ENCODE data around the gene AK3. TPM values are rescaled to one million over a fixed set of nuclear protein-coding genes. Genes with fewer than 3 reads are reported as not detected.

AK3 gene
- total and polyA plus RNA-seq, 10 of the 15 experiments (the other 5 are each of a cell fraction or from before 2014, with no cell fraction given): 14.2 to 86.6 (median 43.9) TPM

DNA sequence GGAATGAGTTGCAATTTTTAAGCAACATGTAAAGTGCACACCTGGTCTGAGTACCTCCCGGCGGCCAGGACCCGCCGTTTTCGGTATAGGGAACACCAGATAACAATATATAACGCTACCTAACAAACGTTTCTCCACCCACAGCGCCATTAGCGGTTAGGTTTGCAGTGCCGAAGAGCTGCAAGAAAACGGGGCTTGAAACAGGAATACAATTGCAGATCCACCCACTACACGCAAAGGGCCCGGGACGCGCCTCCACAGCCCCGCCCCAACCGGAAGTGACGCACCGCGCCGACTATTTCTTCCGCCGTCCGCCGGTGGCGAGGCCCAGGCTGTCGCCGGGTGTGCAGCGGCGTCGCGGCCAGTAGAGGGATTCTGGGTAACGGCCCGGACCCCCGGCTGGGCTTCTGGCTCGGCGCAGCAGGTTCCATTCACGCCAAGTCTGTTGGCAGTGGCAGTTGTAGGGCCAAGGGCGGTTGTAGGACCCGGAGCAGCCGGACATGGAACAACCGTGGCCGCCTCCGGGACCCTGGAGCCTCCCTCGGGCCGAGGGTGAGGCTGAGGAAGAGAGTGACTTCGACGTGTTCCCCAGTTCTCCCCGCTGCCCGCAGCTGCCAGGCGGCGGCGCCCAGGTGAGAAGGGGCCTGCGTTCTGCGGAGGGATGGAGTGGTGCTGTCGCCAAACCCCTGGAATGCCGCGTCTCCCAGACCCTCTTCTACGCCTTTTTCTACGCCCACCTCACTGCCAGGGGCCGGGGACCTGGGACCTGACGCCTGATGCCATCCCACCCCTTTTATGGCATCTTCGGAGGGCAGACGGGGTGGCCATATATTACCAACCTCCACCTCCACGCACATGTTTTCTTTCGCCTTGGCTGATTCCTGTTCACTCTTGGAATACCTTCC is 61.5 kb downstream of the AK3 start, which contains the start of gene CDC37L1 (continued):
- no peak for TF ChIP-seq EP300 (IDR thresholded peaks at IDR 0.05; ENCODE audit: borderline replicate concordance in 1 of 2, control insufficient read depth in 1 of 2, low read depth in 2 of 2, low read length in 2 of 2)
- TF ChIP-seq LARP7 (IDR thresholded peaks at IDR 0.05): peak; percentile 76; the same call in 1 of the 2 replicates
- peak; percentile 61 for TF ChIP-seq SP1 (IDR thresholded peaks at IDR 0.05; ENCODE audit: low read depth, low read length)
- TF ChIP-seq PAX8 (IDR thresholded peaks at IDR 0.05): no peak
- 0 out of 2 replicates have a peak, but pooled peaks have one; percentile 17 for TF ChIP-seq EED (IDR thresholded peaks at IDR 0.05; ENCODE audit: low read depth)
- no peak for TF ChIP-seq SPI1 (IDR thresholded peaks at IDR 0.05; ENCODE audit: borderline replicate concordance, insufficient read depth, low read depth, low read length)
- TF ChIP-seq NR2C1 (IDR thresholded peaks at IDR 0.05): peak; percentile 84
- no peak for TF ChIP-seq ZNF592 (IDR thresholded peaks at IDR 0.05)
- peak; percentile 65; the same call in 1 of the 2 replicates for TF ChIP-seq RCOR1 (conservative IDR thresholded peaks at IDR 0.05; ENCODE audit: low read depth, low read length)
- 0 out of 2 replicates have a peak, but pooled peaks have one; percentile 66 for TF ChIP-seq ASH2L (IDR thresholded peaks at IDR 0.05; ENCODE audit: borderline replicate concordance, low read depth)
- peak; percentile 46 for TF ChIP-seq BACH1 (IDR thresholded peaks at IDR 0.05; ENCODE audit: borderline replicate concordance)
- TF ChIP-seq CBFB (IDR thresholded peaks at IDR 0.05; ENCODE audit: low read depth): peak; percentile 88
- TF ChIP-seq IRF5 (IDR thresholded peaks at IDR 0.05; ENCODE audit: borderline replicate concordance): no peak
- TF ChIP-seq SIX5 (IDR thresholded peaks at IDR 0.05; ENCODE audit: low read depth, low read length, severe bottlenecking): peak; percentile 15
- no peak for TF ChIP-seq HDAC6 (IDR thresholded peaks at IDR 0.05; ENCODE audit: unreplicated experiment)
- peak; percentile 34; the same call in 1 of the 2 replicates for TF ChIP-seq SMC3 (IDR thresholded peaks at IDR 0.05; ENCODE audit: borderline replicate concordance, low read length)
- no peak for TF ChIP-seq BCLAF1 (IDR thresholded peaks at IDR 0.05)
- peak; percentile 20; the same call in 1 of the 2 replicates for TF ChIP-seq TCF7 (IDR thresholded peaks at IDR 0.05; ENCODE audit: borderline replicate concordance)
- TF ChIP-seq RAD21 (IDR thresholded peaks at IDR 0.05; ENCODE audit: insufficient read depth, low read depth, low read length): peak; percentile 21; the same call in 1 of the 2 replicates
- no peak for TF ChIP-seq SREBF1 (IDR thresholded peaks at IDR 0.05; ENCODE audit: low read length)
